NK-92 (cell line): ENCODE data around the gene SLC19A1.

ENCODE experiments used
- DNase-seq: peaks from one replicate; lab custom pipeline; 2025; ENCODE audit not compliant: unreplicated experiment; lab: John Stamatoyannopoulos, UW

The SLC19A1 gene

GRCh38 chr21:45558044-45558721, 15.9 kb upstream of the SLC19A1 start:
- no peak for DNase-seq

DNA sequence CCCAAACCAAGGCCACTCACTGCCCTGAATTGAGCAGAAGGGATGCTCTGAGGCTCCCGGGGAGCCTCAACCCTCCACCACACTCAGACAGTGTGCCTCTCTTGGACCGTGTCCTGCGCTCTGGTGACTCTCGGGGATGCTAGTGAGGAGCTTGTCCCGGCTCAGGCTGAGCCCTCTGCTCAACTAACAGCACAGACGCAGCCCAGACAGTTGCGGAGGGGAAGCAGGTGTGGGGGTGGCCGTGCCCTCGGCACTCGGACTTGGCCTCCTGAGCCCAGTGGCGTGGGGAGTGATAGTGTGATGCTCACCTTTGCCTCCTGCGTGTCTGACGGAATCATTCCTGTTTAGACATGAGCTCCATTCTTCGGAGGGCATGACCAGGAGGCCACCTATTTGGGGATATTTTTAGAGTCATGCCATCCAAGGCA, 15.4 kb upstream of the SLC19A1 start:
- DNase-seq = no peak

GRCh38 chr21:45556645-45557615, 14.7 kb upstream of the SLC19A1 start:
- DNase-seq = no peak

DNA sequence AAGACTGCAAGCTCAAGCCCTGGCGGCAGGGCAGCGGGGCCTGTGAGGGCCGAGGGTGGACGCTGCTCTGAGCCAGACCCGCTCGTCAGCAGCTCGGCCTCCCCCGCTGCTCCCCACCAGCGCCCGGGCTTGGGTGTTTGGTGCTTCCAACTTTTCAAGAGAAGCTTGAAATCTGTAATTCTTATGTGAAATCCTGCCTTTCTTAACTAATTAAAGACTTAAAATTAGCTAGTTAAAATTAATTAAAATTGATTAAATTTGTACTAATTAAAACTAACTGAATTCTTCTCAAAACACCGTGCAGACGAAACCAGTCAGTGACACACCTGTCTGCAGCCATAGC, 14.0 kb upstream of the SLC19A1 start:
- DNase-seq = no peak

DNA sequence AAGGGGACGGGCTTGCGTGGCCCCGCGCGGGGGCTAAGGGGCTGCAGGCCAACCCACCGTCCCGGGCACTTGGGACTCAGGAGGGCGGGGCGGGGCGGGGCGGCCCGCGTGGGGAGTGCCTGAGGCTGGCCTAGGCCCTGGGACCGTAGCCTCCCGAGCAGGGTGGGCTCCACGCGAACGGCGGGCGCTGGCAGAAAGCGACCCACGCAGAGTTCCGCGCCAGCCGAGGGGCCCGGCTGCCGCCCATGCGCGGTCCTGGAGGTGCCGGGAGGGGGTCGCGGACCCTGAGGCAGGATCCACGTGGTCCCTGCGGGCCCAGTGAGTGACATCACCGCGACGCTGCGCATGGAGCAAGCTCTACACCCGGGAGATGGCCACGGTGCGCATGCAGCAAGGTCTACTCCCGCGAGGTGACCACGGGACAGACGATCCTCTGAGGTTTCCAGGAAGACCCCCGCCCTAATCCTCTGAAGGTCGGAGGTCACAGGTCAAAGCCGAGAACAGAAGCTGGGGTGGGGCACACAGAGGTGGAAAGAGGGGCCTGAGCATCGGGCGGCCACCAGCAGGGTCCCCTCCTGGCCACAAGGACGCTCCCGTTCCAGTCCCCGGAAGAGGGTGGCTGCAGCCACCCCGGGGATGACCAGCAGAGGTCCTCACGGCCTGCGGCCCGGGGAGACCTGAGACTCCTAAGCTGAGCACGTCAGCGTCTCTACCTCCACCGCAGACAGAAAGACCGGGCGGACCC, 13.5 kb upstream of the SLC19A1 start:
- no peak for DNase-seq

GRCh38 chr21:45555251-45555556, 13.0 kb upstream of the SLC19A1 start:
- no peak for DNase-seq

DNA sequence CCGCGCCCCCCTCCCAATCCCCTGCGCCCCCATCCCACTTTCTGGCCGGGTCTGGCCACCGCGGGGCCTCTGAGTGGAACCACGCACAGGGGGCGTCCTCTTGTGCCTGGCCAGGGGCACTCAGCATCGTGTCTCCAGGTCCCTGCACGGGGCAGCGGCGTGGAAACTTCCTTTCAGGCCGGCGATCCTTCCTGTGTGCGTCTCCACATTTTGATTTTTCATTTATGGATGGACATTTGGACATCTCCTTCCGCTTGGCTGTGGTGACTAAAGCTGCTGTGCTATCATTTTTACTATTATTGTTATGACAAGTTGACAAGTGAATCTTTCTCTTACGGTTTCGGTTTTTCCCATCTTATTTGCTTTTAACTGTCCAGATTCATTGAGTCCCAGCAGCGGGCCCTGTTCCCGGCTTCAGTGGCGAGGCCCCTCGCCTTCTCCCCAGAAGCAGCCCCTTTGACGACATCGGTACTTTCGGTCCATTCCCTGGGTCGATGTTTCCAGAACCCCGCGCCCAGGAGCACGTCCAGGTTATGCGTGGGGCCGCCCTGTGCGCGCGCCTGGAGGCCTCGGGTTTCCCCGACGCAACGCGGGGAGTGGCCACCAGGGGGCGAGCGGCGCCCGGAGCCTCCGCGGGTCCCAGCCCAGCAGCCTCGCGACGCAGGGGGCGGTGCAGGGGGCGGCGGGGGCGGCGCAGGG, 12.4 kb upstream of the SLC19A1 start:
- peak; percentile 39 for DNase-seq

DNA sequence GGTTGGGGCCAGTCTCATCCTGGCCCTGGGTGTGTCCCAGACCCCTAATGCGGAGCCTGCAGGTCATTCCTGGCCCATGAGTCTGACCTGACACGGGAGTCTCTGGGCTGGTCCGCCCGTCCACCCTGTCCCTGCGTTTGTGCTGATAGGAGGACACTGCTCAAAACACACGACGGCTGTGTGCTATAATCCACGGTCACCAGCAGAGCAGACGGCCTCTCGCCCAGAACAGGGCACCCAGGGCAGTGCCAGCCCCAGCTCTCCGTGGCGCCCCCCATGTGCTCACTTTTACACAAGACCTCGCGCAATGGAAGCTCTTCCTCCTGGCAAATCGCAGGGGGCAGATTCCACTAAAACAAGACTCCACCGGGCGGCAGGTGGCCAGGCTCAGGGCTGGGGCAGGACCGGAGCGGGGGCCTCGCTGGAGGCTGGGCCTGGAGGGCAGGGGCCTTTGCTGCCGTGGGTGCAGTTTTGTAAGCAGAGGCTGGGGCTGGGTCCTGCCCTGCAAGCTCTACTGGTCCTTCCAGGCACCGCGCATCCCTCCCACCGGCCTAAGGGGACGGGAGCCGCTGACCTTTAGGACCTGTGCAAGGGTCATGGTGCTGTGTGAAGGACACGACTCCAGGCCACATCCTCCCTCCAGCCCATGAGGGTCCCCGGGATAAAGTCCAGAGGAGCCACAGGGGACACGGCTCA, 10.6 kb upstream of the SLC19A1 start:
- no peak for DNase-seq

DNA sequence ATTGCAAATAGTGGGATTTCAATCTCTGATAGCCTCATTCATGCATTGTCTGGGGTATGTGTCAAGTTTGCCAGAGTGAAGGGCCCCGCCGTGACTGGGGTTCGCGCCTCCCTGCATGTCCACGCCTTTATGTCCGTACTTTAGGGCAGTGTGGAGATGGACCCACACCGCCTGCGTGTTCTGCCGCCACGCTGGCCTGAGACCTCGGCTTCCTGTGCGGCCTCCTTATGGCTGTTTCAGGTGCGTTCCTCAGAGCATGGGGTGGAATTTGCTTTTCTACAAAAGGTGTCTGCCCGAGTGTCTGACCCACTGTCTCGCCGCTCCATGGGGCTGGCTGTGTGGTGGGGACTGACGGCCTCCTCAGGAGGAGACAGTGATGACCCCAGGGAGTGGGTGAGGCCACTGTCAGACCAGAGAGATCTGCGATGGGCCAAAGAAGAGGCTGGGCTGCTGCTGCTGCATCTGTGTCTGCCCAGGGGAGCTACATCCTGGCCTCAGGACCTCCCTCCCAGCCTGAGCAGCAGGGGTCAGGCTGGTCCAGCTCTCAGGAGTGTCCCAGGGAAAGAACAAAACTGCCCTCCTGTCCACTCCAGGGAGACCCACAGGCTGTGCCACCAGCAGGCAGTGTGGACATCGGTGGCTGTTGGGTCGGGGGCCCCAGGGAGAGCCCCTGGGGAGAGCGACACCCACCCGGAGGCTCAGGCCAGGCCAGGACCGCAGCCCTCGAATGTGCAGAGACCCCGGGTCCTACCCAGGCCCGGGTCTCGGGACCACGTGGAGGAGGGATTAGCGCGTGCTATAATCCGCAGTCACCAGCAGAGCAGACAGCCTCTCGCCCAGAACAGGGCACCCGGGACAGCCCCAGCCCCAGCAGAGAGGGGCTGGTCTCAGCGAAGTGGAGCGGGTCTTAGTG, 9.8 kb upstream of the SLC19A1 start:
- DNase-seq = no peak

GRCh38 chr21:45551316-45551715, 9.1 kb upstream of the SLC19A1 start:
- no peak for DNase-seq

- no peak for DNase-seq
Observed at GRCh38 chr21:45550522-45551210, 8.4 kb upstream of the SLC19A1 start.

- no peak for DNase-seq
Observed at GRCh38 chr21:45549626-45550463, 7.6 kb upstream of the SLC19A1 start.

- no peak for DNase-seq
Observed at GRCh38 chr21:45548711-45549491, 6.7 kb upstream of the SLC19A1 start.

GRCh38 chr21:45547545-45547900, 5.3 kb upstream of the SLC19A1 start:
- DNase-seq = no peak

DNA sequence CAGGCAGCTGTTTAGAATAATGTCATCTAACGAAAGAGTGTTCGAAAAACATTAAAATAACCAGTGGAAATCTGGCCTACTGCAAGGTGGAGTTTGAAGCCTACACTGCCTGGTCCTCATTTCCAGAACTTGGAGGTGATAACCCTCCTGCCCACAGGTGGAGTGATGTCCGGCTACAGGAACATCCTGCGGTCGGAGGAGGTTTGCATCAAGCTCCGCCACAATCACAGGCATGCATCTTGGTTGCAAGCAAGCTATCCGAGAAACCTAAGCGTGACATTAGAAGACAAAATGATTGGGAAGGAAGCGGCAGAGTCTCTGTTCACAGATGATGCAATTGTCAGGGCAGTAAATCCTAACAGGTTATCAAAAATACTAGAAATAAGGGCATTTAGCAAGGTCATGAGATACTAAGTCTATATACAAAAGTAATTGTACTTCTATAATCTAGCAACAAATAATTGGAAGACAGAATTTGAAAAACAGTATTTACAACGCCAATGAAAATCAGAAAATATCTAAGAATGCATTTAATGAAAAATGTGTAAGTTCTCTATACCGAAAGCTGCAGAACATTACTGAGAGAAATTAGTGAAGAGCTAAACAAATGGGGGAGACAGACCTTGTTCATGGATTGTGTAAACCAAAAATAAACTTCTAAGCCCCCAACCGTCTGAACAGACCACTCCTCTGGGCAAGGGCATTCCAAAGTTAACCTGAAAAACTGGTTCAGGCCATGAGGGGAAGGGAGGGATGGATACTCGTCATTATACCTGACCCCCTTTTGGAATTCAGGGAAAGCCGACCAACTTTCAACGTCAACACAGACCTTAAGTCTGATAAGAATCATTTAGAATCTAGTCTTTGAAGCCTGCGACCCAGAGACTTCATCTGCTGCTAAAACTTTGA, 4.7 kb upstream of the SLC19A1 start:
- DNase-seq = no peak
